SHP77 (cell line): Measurements from ENCODE around the gene GRK7.
A peak's percentile ranks its signal among the peaks of the same experiment; 100 is the strongest.
"Not testable (repeated sequence)": the region's sequence is repeated elsewhere in the genome, so short reads cannot be mapped to it uniquely, and the experiment has no call there.

ENCODE experiments used
- DNase-seq, 2 experiments: peaks; one replicate each; lab custom pipeline; 2025; lab: John Stamatoyannopoulos, UW

Gene GRK7

GRCh38 chr3:141754032-141754431 lies 9.2 kb upstream of the GRK7 start:
- no peak for DNase-seq

- not testable (repeated sequence) for DNase-seq
Observed at GRCh38 chr3:141762552-141762951, 656 bp upstream of the GRK7 start.

GRCh38 chr3:141764045-141764444 lies 837 bp downstream of the GRK7 start:
- DNase-seq: no peak

- DNase-seq: no peak
Observed at GRCh38 chr3:141764465-141764864, 1.3 kb downstream of the GRK7 start.

- DNase-seq: no peak
Observed at GRCh38 chr3:141764986-141765385, 1.8 kb downstream of the GRK7 start.

GRCh38 chr3:141767066-141767465 lies 3.9 kb downstream of the GRK7 start:
- no peak for DNase-seq

- peak in 1 of 2 experiments; percentile 2 for DNase-seq
Observed at GRCh38 chr3:141769221-141769894, 6.2 kb downstream of the GRK7 start.

- no peak for DNase-seq
Observed at GRCh38 chr3:141773676-141774075, 10.5 kb downstream of the GRK7 start.

- no peak for DNase-seq
Observed at GRCh38 chr3:141776376-141776775, 13.2 kb downstream of the GRK7 start.

GRCh38 chr3:141776885-141777284 lies 13.7 kb downstream of the GRK7 start:
- DNase-seq: no peak

- DNase-seq: no peak
Observed at GRCh38 chr3:141777957-141778813, 15.0 kb downstream of the GRK7 start.

- DNase-seq: no peak
Observed at GRCh38 chr3:141779667-141780066, 16.5 kb downstream of the GRK7 start.

GRCh38 chr3:141782386-141782932 lies 19.3 kb downstream of the GRK7 start:
- no peak for DNase-seq

GRCh38 chr3:141783632-141784031 lies 20.4 kb downstream of the GRK7 start:
- DNase-seq: no peak

GRCh38 chr3:141784096-141784495 lies 20.9 kb downstream of the GRK7 start:
- DNase-seq: no peak

- DNase-seq: no peak
Observed at GRCh38 chr3:141784531-141784930, 21.3 kb downstream of the GRK7 start.

- DNase-seq: no peak
Observed at GRCh38 chr3:141788149-141788548, 24.9 kb downstream of the GRK7 start.

- DNase-seq: not testable (repeated sequence)
Observed at GRCh38 chr3:141788750-141789149, 25.5 kb downstream of the GRK7 start.

GRCh38 chr3:141789281-141789680 lies 26.1 kb downstream of the GRK7 start:
- no peak for DNase-seq

- no peak for DNase-seq
Observed at GRCh38 chr3:141790171-141790570, 27.0 kb downstream of the GRK7 start.

GRCh38 chr3:141792495-141792894 lies 29.3 kb downstream of the GRK7 start:
- no peak for DNase-seq

- no peak for DNase-seq
Observed at GRCh38 chr3:141793476-141794260, 30.5 kb downstream of the GRK7 start.
